Panc1 (cell line): ENCODE measurements around the gene DDX49. TPM values are rescaled to one million over a fixed set of nuclear protein-coding genes. Genes with fewer than 3 reads are reported as not detected.

Experiments used
- ATAC-seq: fragments of 200-7000 bp; cut with Tn5 transposase; 2 replicates; pipeline ENCODE4 v1.9.1; 2020; ENCODE audit warnings: mild to moderate bottlenecking, moderate library complexity
- BruUV-seq: library from RNA; stranded (reverse); fragments of 400-500 nt; replicated peaks from 2 replicates; lab custom pipeline; 2021; lab: Mats Ljungman, UMichigan
- CTCF ChIA-PET: fragments of 300-600 bp; sonication (Branson Sonifier 250); formaldehyde crosslinking; loops from one replicate; lab custom pipeline; 2022; ENCODE audit warnings: antibody characterized with exemption; lab: Charles Lee
- POLR2A ChIA-PET: fragments of 300-600 bp; sonication (Branson Sonifier 250); formaldehyde crosslinking; loops from one replicate; lab custom pipeline; 2022; ENCODE audit warnings: antibody characterized with exemption; lab: Charles Lee
- DNase-seq: peaks from one replicate; pipeline ENCODE4 v3.0.0-alpha.2; 2010; ENCODE audit warnings: low read depth, low spot score
- H3K27ac ChIP-seq: 2 replicates; pipeline ENCODE4 v1.5.1; 2011; ENCODE audit warnings: mild to moderate bottlenecking, low read length, inconsistent platforms
- H3K27me3 ChIP-seq: fragments of 200-500 bp; sonication (Bioruptor generic); 2 replicates; pipeline ENCODE4 v1.6.0; 2014; ENCODE audit warnings: low read length, inconsistent platforms; ENCODE audit not compliant: control insufficient read depth, insufficient read depth
- H3K36me3 ChIP-seq: fragments of 200-500 bp; sonication (Bioruptor generic); 2 replicates; pipeline ENCODE4 v1.5.1; 2014; ENCODE audit warnings: inconsistent platforms, mild to moderate bottlenecking, low read length, moderate library complexity; ENCODE audit not compliant: control insufficient read depth, insufficient read depth
- H3K4me1 ChIP-seq: 2 replicates; pipeline ENCODE4 v1.5.1; 2011; ENCODE audit warnings: inconsistent platforms, mild to moderate bottlenecking, low read length, moderate library complexity; ENCODE audit not compliant: control insufficient read depth, insufficient read depth
- H3K4me3 ChIP-seq, 2 experiments: 2 replicates each; pipeline ENCODE4 v1.5.1; 2011 to 2012; ENCODE audit warnings: low read depth in 2 of 2, low read length in 2 of 2, mild to moderate bottlenecking in 2 of 2, inconsistent platforms in 1 of 2, moderate library complexity in 1 of 2
- H3K9me3 ChIP-seq: fragments of 200-500 bp; sonication (Bioruptor generic); 2 replicates; pipeline ENCODE4 v1.5.1; 2014; ENCODE audit warnings: low read depth, mild to moderate bottlenecking, inconsistent platforms, low read length, moderate library complexity; ENCODE audit not compliant: control insufficient read depth, insufficient read depth
- CTCF ChIP-seq: fragments of 450-650 bp; IDR thresholded peaks from 2 replicates; pipeline ENCODE4 v1.5.1; 2017; ENCODE audit warnings: mild to moderate bottlenecking
- POLR2AphosphoS5 ChIP-seq: IDR thresholded peaks from 2 replicates; pipeline ENCODE4 v1.6.1; 2012; ENCODE audit warnings: mild to moderate bottlenecking, low read depth, low read length, moderate library complexity
- REST ChIP-seq, 2 experiments: IDR thresholded peaks; 2 replicates each; pipeline ENCODE4 v1.6.1; 2011 to 2012; ENCODE audit warnings: low read depth in 2 of 2, control low read depth in 1 of 2, low read length in 1 of 2, mild to moderate bottlenecking in 1 of 2, moderate library complexity in 1 of 2; ENCODE audit not compliant: insufficient read depth in 1 of 2
- SIN3A ChIP-seq: IDR thresholded peaks from 2 replicates; pipeline ENCODE4 v1.6.1; 2012; ENCODE audit warnings: low read depth, mild to moderate bottlenecking, low read length, moderate library complexity, borderline replicate concordance; ENCODE audit not compliant: insufficient read depth
- TCF7L2 ChIP-seq: IDR thresholded peaks from 2 replicates; pipeline ENCODE4 v1.6.1; 2011; ENCODE audit warnings: mild to moderate bottlenecking, low read depth, low read length, inconsistent platforms
- in situ Hi-C: cut with HindIII; loops from 2 replicates; pipeline ENCODE4 v1.10.0; 2016; ENCODE audit warnings: low sequenced_read_pairs, low pct_unique_long_range_greater_than_20kb
- intact Hi-C: fragments of 100-400 bp; cut with micrococcal nuclease; formaldehyde crosslinking; loops from one replicate; pipeline ENCODE4 v1.10.0; 2022; ENCODE audit not compliant: unreplicated experiment
- total RNA-seq: library from RNA; stranded (reverse); gene quantifications from one replicate; pipeline ENCODE4 v1.2.1, GENCODE V29; 2021; ENCODE audit not compliant: unreplicated experiment

Gene DDX49
- total RNA-seq, 1 experiment from 2014 or later = 41.5 TPM

GRCh38 chr19:18924684-18925213, 5.2 kb downstream of the DDX49 start:
- POLR2A ChIA-PET = no interaction called here
- H3K36me3 ChIP-seq = no peaks in the 10 kb centered on the region

GRCh38 chr19:18928018-18928805, 8.7 kb downstream of the DDX49 start:
- BruUV-seq = TSS peak; percentile 67
- TF ChIP-seq SIN3A (no peak), CTCF (no peak), REST (IDR thresholded peaks at IDR 0.05; ENCODE audit: insufficient read depth in 1 of 2, low read depth in 2 of 2, low read length in 1 of 2) (no peak), TCF7L2 (no peak), POLR2AphosphoS5 (no peak)
- H3K27me3 ChIP-seq = no peaks in the 10 kb centered on the region
- no peaks in the 10 kb centered on the region for H3K9me3 ChIP-seq
- ATAC-seq = no peak
- DNase-seq = no peak
- no peaks in the 10 kb centered on the region for H3K4me1 ChIP-seq
- no peaks in the 10 kb centered on the region for H3K36me3 ChIP-seq
- CTCF ChIA-PET = no interaction called here
- H3K4me3 ChIP-seq = no peak overlapping the region
- no peak overlapping the region for H3K27ac ChIP-seq
- intact Hi-C loops = no loop called here
- in situ Hi-C loops = no loop called here
- POLR2A ChIA-PET = no interaction called here

More at GRCh38 chr19:18924684-18925213, 5.2 kb downstream of the DDX49 start:
- BruUV-seq = no TSS peak
- no peaks in the 10 kb centered on the region for H3K27me3 ChIP-seq
- CTCF ChIA-PET = no interaction called here
- no peaks in the 10 kb centered on the region for H3K9me3 ChIP-seq
- ATAC-seq (no peak), DNase-seq (no peak)
- TF ChIP-seq REST (IDR thresholded peaks at IDR 0.05; ENCODE audit: insufficient read depth in 1 of 2, low read depth in 2 of 2, low read length in 1 of 2) = no peak
- TF ChIP-seq CTCF = no peak
- 0 out of 2 replicates have a peak, but pooled peaks cover 2% of the 10 kb centered on the region for H3K4me1 ChIP-seq
- H3K27ac ChIP-seq = no peak overlapping the region
- no peak overlapping the region for H3K4me3 ChIP-seq
- in situ Hi-C loops = no loop called here
- intact Hi-C loops = no loop called here
